WTC11 (cell line): ENCODE measurements around the gene SLC5A10. TPM values are rescaled to one million over a fixed set of nuclear protein-coding genes. Genes with fewer than 3 reads are reported as not detected.
A peak's percentile ranks its signal among the peaks of the same experiment; 100 is the strongest.

Experiments used
- ATAC-seq: fragments of 200-7000 bp; cut with Tn5 transposase; 2 replicates; pipeline ENCODE4 v1.10.0; 2021; ENCODE audit warnings: mild to moderate bottlenecking, moderate library complexity
- CTCF ChIA-PET: fragments of 300-600 bp; sonication (Branson Sonifier 250); formaldehyde crosslinking; loops from one replicate; lab custom pipeline; 2021; ENCODE audit warnings: antibody characterized with exemption; lab: Charles Lee
- POLR2A ChIA-PET: fragments of 350-600 bp; sonication (Branson Sonifier 250); formaldehyde crosslinking; loops from one replicate; lab custom pipeline; 2021; ENCODE audit warnings: antibody characterized with exemption; lab: Charles Lee
- DNase-seq: peaks from one replicate; pipeline ENCODE4 v3.0.0; 2021; ENCODE audit warnings: low spot score
- H3K27ac Mint-ChIP-seq: 2 replicates; pipeline ENCODE4 v1.8.0; 2021; ENCODE audit warnings: mixed read lengths
- H3K27me3 Mint-ChIP-seq: 2 replicates; pipeline ENCODE4 v1.8.0; 2021; ENCODE audit warnings: low read depth, mild to moderate bottlenecking, moderate library complexity, mixed read lengths
- H3K36me3 Mint-ChIP-seq: 2 replicates; pipeline ENCODE4 v1.8.0; 2021; ENCODE audit warnings: mixed read lengths
- H3K4me1 Mint-ChIP-seq: 2 replicates; pipeline ENCODE4 v1.8.0; 2022; ENCODE audit warnings: mixed read lengths
- H3K4me3 Mint-ChIP-seq: 2 replicates; pipeline ENCODE4 v1.8.0; 2021; ENCODE audit warnings: mild to moderate bottlenecking, moderate library complexity, mixed read lengths
- H3K9me3 Mint-ChIP-seq: 2 replicates; pipeline ENCODE4 v1.8.0; 2021; ENCODE audit warnings: mixed read lengths
- ARID4B ChIP-seq: sonication (generic); formaldehyde crosslinking; IDR thresholded peaks from 2 replicates; pipeline ENCODE4 v1.8.0; 2023; ENCODE audit warnings: missing genetic modification reagents, mild to moderate bottlenecking, borderline replicate concordance
- ATF1 ChIP-seq: sonication (generic); formaldehyde crosslinking; IDR thresholded peaks from 2 replicates; pipeline ENCODE4 v1.8.1; 2023; ENCODE audit warnings: mild to moderate bottlenecking, moderate library complexity, missing genetic modification reagents
- ATF2 ChIP-seq: sonication (generic); formaldehyde crosslinking; IDR thresholded peaks from 2 replicates; pipeline ENCODE4 v1.8.1; 2022; ENCODE audit warnings: low read depth, missing genetic modification reagents, borderline replicate concordance
- ATF3 ChIP-seq: sonication (generic); formaldehyde crosslinking; conservative IDR thresholded peaks from 2 replicates; pipeline ENCODE4 v1.8.1; 2022; ENCODE audit warnings: mild to moderate bottlenecking, missing genetic modification reagents
- FOXK1 ChIP-seq: sonication (generic); formaldehyde crosslinking; IDR thresholded peaks from 2 replicates; pipeline ENCODE4 v1.8.0; 2022; ENCODE audit warnings: mild to moderate bottlenecking, moderate library complexity, missing genetic modification reagents
- FOXP4 ChIP-seq: sonication (generic); formaldehyde crosslinking; IDR thresholded peaks from 2 replicates; pipeline ENCODE4 v1.8.0; 2022; ENCODE audit warnings: mild to moderate bottlenecking, missing genetic modification reagents
- HMGA2 ChIP-seq: fragments of 250-450 bp; sonication (Bioruptor Pico); IDR thresholded peaks from 2 replicates; pipeline ENCODE4 v1.4.0; 2021; ENCODE audit warnings: mild to moderate bottlenecking, moderate library complexity
- HMGXB4 ChIP-seq: sonication (generic); formaldehyde crosslinking; IDR thresholded peaks from 2 replicates; pipeline ENCODE4 v1.8.1; 2023; ENCODE audit warnings: mild to moderate bottlenecking, moderate library complexity, missing genetic modification reagents
- KAT7 ChIP-seq: sonication (generic); formaldehyde crosslinking; IDR thresholded peaks from 2 replicates; pipeline ENCODE4 v1.8.1; 2023; ENCODE audit warnings: missing genetic modification reagents, mild to moderate bottlenecking, borderline replicate concordance
- RELA ChIP-seq: sonication (generic); formaldehyde crosslinking; IDR thresholded peaks from 2 replicates; pipeline ENCODE4 v1.8.1; 2022; ENCODE audit warnings: missing genetic modification reagents, mild to moderate bottlenecking, borderline replicate concordance
- TCF7 ChIP-seq: sonication (generic); formaldehyde crosslinking; IDR thresholded peaks from 2 replicates; pipeline ENCODE4 v1.8.0; 2022; ENCODE audit warnings: mild to moderate bottlenecking, low read depth, missing genetic modification reagents, moderate library complexity
- TP53 ChIP-seq: sonication (generic); formaldehyde crosslinking; IDR thresholded peaks from 2 replicates; pipeline ENCODE4 v1.8.1; 2023; ENCODE audit warnings: mild to moderate bottlenecking, missing genetic modification reagents
- ZBTB21 ChIP-seq: sonication (generic); formaldehyde crosslinking; IDR thresholded peaks from 2 replicates; pipeline ENCODE4 v1.8.1; 2023; ENCODE audit warnings: mild to moderate bottlenecking, missing genetic modification reagents, borderline replicate concordance
- ZBTB43 ChIP-seq: sonication (generic); formaldehyde crosslinking; IDR thresholded peaks from 2 replicates; pipeline ENCODE4 v1.8.1; 2023; ENCODE audit warnings: mild to moderate bottlenecking, missing genetic modification reagents
- ZNF232 ChIP-seq: sonication (generic); formaldehyde crosslinking; IDR thresholded peaks from 2 replicates; pipeline ENCODE4 v1.8.0; 2022; ENCODE audit warnings: mild to moderate bottlenecking, missing genetic modification reagents
- ZNF263 ChIP-seq: sonication (generic); formaldehyde crosslinking; IDR thresholded peaks from 2 replicates; pipeline ENCODE4 v1.8.1; 2022; ENCODE audit warnings: low read depth, mild to moderate bottlenecking, moderate library complexity, missing genetic modification reagents
- ZNF281 ChIP-seq: sonication (generic); formaldehyde crosslinking; IDR thresholded peaks from 2 replicates; pipeline ENCODE4 v1.8.0; 2023; ENCODE audit warnings: mild to moderate bottlenecking, missing genetic modification reagents
- ZNF317 ChIP-seq: sonication (generic); formaldehyde crosslinking; IDR thresholded peaks from 2 replicates; pipeline ENCODE4 v1.8.1; 2023; ENCODE audit warnings: low read depth, mild to moderate bottlenecking, moderate library complexity, missing genetic modification reagents, borderline replicate concordance
- total RNA-seq: library from RNA; stranded (reverse); gene quantifications from 3 replicates; pipeline ENCODE4 v1.2.3, GENCODE V29; 2021

SLC5A10 gene
- total RNA-seq, 1 experiment from 2014 or later, result not detected

GRCh38 chr17:18960241-18960665 lies 8.3 kb downstream of the SLC5A10 start:
- H3K27ac Mint-ChIP-seq, result no peak overlapping the region
- H3K4me3 Mint-ChIP-seq, result no peak overlapping the region
- H3K9me3 Mint-ChIP-seq, result no peaks in the 10 kb centered on the region
- no peaks in the 10 kb centered on the region for H3K36me3 Mint-ChIP-seq
- TF ChIP-seq ATF1 (no peak), ZNF281 (no peak), ZNF232 (CRISPR knock-in tag) (0 out of 2 replicates have a peak, but pooled peaks have one; percentile 36), KAT7 (CRISPR knock-in tag) (no peak), ATF2 (CRISPR knock-in tag) (no peak), ARID4B (no peak), ZBTB43 (CRISPR knock-in tag) (no peak), ZNF263 (CRISPR knock-in tag) (no peak), ATF3 (0 out of 2 replicates have a peak, but pooled peaks have one; percentile 11), FOXP4 (CRISPR knock-in tag) (no peak), TP53 (CRISPR knock-in tag) (no peak), ZNF317 (CRISPR knock-in tag) (no peak), TCF7 (no peak), FOXK1 (CRISPR knock-in tag) (no peak), ZBTB21 (CRISPR knock-in tag) (no peak), RELA (CRISPR knock-in tag) (no peak), HMGA2 (CRISPR knock-in tag) (no peak), HMGXB4 (CRISPR knock-in tag) (no peak)
- ChIA-PET CTCF (interaction anchor here (1.1 to 1.6 kb wide), 8 partner anchors 8 to 98 kb away, joined by 3 to 22 read pairs (median 4); partner anchors contain the start of gene SLC5A10), POLR2A (no interaction called here)
- H3K27me3 Mint-ChIP-seq, result no peaks in the 10 kb centered on the region
- H3K4me1 Mint-ChIP-seq, result peaks cover 8% of the 10 kb centered on the region
- DNase-seq, result no peak
- no peak for ATAC-seq
